ENCODE results near the gene SYDE1.

SYDE1 gene

DNA sequence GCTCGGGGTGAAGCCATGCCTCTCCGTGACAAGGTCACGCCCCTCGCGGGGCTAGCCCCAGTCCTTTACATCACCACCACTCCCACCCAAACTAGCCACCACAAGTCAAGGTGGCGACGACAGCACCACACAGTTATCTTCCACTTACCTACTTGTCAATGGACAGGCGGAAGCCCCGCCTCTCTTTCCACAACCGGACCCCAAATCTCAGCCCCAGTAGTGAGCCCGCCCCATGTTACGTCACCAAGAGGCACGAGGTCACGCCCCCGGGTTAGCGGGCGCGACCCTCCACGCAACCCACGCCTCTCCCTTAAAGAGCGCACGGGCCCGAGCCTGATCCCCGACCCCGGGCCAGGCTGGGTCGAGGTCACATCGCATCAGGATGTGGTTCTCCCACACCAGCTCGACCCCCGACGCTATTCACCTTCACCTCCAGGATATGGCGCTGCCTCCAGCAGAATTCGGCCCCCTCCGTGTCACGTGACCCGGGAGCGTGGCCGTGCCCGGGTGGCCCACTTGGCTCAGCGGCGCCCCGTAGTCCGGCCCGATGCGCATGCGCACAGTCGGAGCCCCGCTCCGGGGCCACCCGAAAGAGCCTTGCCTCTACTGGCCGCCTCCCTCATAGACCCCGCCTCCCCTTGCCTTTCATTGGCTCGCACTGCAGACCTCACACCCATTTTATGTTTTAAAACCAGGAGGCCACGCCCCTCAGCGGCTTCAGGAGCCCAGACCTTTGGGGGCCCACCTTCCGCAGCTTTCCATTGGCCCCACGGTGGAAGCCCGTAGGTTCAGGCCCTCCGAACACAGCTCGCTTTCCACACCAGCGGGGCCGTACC lies 18.2 kb downstream of the SYDE1 start:
- Histone ChIP-seq H3K4me1 (ENCODE audit: control insufficient read depth, insufficient read depth, low read length, poor library complexity, severe bottlenecking) (peaks cover 4% of the 10 kb centered on the region), H3K4me3 (ENCODE audit: extremely low read depth, insufficient read depth, low read length, poor library complexity, severe bottlenecking) (peak overlapping the region; percentile 57), H3K27ac (ENCODE audit: low read depth, low read length, severe bottlenecking) (peak overlapping the region; percentile 95), H3K9me3 (ENCODE audit: control insufficient read depth, low read length) (no peaks in the 10 kb centered on the region), H3K36me3 (ENCODE audit: control insufficient read depth, insufficient read depth, low read length) (peaks cover 25% of the 10 kb centered on the region)
- 0% methylated on average over 46 to 53 of the region's 61 CpGs for WGBS, 2 experiments (ENCODE audit: insufficient coverage in 2 of 2)

DNA sequence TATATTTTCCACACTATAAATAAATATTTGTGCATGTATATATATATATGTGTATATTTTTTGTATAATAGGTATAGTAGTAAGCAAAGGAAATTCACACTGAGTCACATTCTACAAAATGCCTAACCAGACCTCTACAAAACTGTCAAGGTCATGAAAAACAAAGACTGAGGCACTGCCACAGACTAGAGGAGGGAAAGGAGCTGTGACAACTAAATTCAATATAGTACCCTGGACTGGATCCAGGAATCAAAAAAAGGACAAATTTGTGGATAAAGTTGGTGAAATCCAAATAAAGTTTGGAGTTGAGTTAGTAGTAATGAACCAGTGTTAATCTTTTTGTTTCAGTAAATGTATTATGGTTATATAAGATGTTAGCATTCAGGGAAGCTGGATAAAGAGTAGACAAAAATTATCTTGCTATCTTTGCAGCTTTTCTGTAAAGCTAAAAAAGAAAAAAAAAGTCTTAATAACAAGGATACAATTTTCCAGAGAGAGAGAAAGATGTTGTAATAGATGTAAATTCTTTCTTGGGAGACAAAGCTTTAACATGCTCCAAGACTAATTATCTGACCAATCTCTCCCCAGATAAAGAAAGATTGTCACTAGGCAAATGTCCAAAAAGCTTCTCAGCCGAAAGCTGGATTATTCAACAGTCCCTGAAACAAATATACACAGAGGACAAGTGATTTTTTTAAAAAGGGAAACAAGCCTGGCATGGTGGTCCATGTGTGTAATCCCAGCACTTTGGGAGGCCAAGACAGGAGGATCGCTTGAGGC lies 19.1 kb downstream of the SYDE1 start:
- peak overlapping the region; percentile 57 for H3K4me3 ChIP-seq (ENCODE audit: extremely low read depth, insufficient read depth, low read length, poor library complexity, severe bottlenecking)
- WGBS, 2 experiments (ENCODE audit: insufficient coverage in 2 of 2): 86 to 100% methylated on average over 1 of the region's 2 CpGs
- no peaks in the 10 kb centered on the region for H3K9me3 ChIP-seq (ENCODE audit: control insufficient read depth, low read length)
- H3K27ac ChIP-seq (ENCODE audit: low read depth, low read length, severe bottlenecking): no peak overlapping the region
- peaks cover 4% of the 10 kb centered on the region for H3K4me1 ChIP-seq (ENCODE audit: control insufficient read depth, insufficient read depth, low read length, poor library complexity, severe bottlenecking)
- H3K36me3 ChIP-seq (ENCODE audit: control insufficient read depth, insufficient read depth, low read length): peaks cover 18% of the 10 kb centered on the region

DNA sequence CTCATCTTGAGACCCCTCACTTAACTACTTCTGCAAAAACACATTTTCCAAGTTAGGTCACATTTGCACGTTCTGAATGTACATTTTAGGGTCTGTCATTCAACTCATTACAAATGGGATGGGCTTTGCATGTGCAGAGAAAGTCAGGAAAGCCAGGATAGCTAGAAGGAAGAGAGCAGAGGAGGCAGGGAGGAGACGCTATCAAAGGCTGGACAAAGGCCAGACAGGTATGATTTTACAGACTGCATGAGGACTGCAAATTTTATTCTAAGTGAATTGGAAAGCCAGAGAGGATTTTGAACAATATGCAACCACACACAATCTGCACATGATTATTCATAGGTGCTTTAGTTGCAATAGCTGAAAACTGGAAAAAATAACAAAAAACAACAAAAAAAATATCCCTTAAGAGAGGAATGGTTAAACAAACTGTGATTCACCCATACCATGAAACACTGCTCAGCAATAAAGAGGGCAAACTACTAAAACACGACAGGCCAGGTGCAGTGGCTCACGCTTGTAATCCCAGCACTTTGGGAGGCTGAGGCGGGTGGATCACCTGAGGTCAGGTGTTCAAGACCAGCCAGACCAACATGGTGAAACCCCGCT lies 21.1 kb downstream of the SYDE1 start:
- Histone ChIP-seq H3K9me3 (ENCODE audit: control insufficient read depth, low read length) (no peaks in the 10 kb centered on the region), H3K27ac (ENCODE audit: low read depth, low read length, severe bottlenecking) (no peak overlapping the region), H3K36me3 (ENCODE audit: control insufficient read depth, insufficient read depth, low read length) (no peaks in the 10 kb centered on the region), H3K4me3 (ENCODE audit: extremely low read depth, insufficient read depth, low read length, poor library complexity, severe bottlenecking) (no peak overlapping the region), H3K4me1 (ENCODE audit: control insufficient read depth, insufficient read depth, low read length, poor library complexity, severe bottlenecking) (peaks cover 4% of the 10 kb centered on the region)
- 81 to 93% methylated on average over 3 to 5 of the region's 6 CpGs for WGBS, 2 experiments (ENCODE audit: insufficient coverage in 2 of 2)

DNA sequence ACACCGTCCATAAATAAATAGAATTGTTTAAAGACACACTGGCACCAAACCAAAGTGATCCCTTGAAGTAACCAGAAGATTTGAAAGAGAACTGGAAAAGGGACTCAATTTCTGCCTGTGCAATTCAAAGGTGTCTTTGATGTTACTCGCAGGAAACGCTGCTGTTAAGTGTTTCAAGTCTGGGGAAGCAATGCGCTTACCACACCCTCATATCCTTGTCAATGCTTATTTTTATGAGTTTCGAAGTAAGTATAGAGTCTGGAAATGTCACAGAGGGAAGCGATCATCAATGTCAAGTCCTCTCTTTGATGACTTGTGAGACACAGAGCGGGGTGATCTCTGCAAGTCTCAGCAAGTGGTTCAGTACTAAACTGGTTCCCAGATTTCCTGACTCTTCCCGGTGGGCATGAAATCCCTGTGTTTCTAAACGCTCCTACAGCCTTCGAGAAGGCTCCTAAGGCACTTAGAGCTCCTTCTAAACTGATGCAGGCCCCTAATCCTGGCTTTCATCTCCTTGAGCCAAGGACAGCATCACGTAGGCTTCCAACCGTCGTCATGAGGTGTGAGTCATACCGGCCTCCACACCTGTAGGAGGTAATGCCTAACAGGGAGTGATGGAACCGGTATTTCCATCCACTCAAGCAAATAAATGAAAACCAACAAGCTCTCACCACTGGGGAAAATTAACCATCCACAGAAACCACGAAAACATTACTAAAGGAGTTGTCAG lies 22.8 kb downstream of the SYDE1 start:
- Histone ChIP-seq H3K36me3 (ENCODE audit: control insufficient read depth, insufficient read depth, low read length) (no peaks in the 10 kb centered on the region), H3K27ac (ENCODE audit: low read depth, low read length, severe bottlenecking) (no peak overlapping the region), H3K4me3 (ENCODE audit: extremely low read depth, insufficient read depth, low read length, poor library complexity, severe bottlenecking) (no peak overlapping the region), H3K9me3 (ENCODE audit: control insufficient read depth, low read length) (no peaks in the 10 kb centered on the region), H3K4me1 (ENCODE audit: control insufficient read depth, insufficient read depth, low read length, poor library complexity, severe bottlenecking) (no peaks in the 10 kb centered on the region)
- 80 to 92% methylated on average over 6 of the region's 16 CpGs for whole genome bisulfite sequencing, 2 experiments (ENCODE audit: insufficient coverage in 2 of 2)

DNA sequence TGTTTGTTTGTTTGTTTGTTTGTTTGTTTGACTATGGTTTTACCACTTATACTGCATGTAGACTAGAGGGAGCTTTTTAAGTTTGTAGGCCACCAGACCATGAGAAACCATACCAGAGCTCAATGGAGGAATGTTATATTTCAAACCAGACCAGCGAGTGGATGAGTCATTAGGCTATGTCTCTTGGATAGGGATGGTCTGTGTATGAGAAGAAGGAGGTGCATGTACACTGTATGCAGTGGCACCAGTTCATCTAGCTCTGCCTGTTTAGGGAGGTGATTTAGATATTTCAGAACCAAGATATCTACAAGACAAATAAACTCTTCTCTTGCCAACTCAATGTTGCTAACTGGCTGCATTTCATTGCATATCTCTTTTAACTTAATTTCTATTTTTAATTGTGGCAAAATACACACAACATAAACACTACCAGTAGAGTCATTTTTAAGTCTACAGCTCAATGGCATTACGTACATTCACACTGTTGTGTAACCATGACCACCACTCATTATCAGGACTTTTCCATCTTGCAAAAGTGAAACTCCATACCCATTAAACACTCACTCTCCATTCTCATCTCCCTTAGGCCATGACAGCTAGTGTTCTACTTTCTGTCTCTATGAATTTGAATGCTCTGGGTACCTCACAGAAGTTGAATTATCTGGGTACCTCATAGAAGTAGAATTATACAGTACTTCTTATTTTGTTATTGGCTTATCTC lies 29.2 kb downstream of the SYDE1 start:
- H3K27ac ChIP-seq (ENCODE audit: low read depth, low read length, severe bottlenecking): no peak overlapping the region
- WGBS, 2 experiments (ENCODE audit: insufficient coverage in 2 of 2): 71 to 80% methylated on average over 2 of the region's 2 CpGs

DNA sequence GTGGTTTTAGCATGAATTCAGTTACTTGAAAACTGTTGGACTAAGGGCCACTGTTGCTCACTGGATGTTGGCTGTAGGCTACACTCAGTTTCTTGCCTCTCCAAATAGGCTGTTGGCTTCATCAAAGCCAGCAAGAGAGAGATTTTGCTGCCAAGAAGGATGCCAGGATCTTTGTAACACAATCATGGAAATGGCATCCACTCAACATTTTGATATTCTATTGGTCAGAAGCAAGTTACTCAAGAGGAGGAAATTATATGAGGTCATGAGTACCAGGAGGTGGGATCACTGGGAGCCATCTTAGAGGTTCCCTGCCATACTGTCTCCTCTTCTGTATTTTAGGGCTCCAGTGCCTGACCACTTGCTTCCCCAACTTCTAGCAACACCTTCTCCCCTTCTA lies 30.6 kb downstream of the SYDE1 start:
- no peaks in the 10 kb centered on the region for H3K36me3 ChIP-seq (ENCODE audit: control insufficient read depth, insufficient read depth, low read length)
- no peak overlapping the region for H3K4me3 ChIP-seq (ENCODE audit: extremely low read depth, insufficient read depth, low read length, poor library complexity, severe bottlenecking)
- H3K4me1 ChIP-seq (ENCODE audit: control insufficient read depth, insufficient read depth, low read length, poor library complexity, severe bottlenecking): no peaks in the 10 kb centered on the region
- peaks cover 12% of the 10 kb centered on the region for H3K9me3 ChIP-seq (ENCODE audit: control insufficient read depth, low read length)
- no peak overlapping the region for H3K27ac ChIP-seq (ENCODE audit: low read depth, low read length, severe bottlenecking)

More for the DNA sequence above, 29.2 kb downstream of the SYDE1 start:
- no peak overlapping the region for H3K4me3 ChIP-seq (ENCODE audit: extremely low read depth, insufficient read depth, low read length, poor library complexity, severe bottlenecking)
- H3K36me3 ChIP-seq (ENCODE audit: control insufficient read depth, insufficient read depth, low read length): no peaks in the 10 kb centered on the region
- H3K4me1 ChIP-seq (ENCODE audit: control insufficient read depth, insufficient read depth, low read length, poor library complexity, severe bottlenecking): no peaks in the 10 kb centered on the region
- H3K9me3 ChIP-seq (ENCODE audit: control insufficient read depth, low read length): peaks cover 12% of the 10 kb centered on the region

DNA sequence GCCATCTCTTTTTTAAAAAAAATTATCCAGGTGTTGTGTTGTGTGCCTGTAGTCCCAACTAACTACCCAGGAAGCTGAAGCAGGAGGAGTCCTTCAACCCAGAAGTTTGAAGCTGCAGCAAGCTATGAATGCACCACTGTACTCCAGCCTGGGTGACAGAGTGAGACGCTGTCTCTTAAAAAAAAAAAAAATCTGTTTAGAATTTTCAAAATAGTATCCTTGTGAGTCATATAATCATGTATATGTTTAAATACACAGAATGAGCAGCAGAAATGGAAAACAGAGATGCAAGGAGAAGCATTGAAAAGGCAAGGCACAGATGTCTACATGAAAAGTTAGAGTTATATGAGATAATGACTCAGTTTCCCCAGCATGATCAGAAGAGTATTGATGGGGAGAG lies 31.2 kb downstream of the SYDE1 start:
- Histone ChIP-seq H3K4me3 (ENCODE audit: extremely low read depth, insufficient read depth, low read length, poor library complexity, severe bottlenecking) (no peak overlapping the region), H3K27ac (ENCODE audit: low read depth, low read length, severe bottlenecking) (no peak overlapping the region), H3K4me1 (ENCODE audit: control insufficient read depth, insufficient read depth, low read length, poor library complexity, severe bottlenecking) (no peaks in the 10 kb centered on the region), H3K9me3 (ENCODE audit: control insufficient read depth, low read length) (peaks cover 12% of the 10 kb centered on the region), H3K36me3 (ENCODE audit: control insufficient read depth, insufficient read depth, low read length) (no peaks in the 10 kb centered on the region)
- WGBS, 2 experiments (ENCODE audit: insufficient coverage in 2 of 2): no CpG with 5 or more reads among the region's 1 CpG

DNA sequence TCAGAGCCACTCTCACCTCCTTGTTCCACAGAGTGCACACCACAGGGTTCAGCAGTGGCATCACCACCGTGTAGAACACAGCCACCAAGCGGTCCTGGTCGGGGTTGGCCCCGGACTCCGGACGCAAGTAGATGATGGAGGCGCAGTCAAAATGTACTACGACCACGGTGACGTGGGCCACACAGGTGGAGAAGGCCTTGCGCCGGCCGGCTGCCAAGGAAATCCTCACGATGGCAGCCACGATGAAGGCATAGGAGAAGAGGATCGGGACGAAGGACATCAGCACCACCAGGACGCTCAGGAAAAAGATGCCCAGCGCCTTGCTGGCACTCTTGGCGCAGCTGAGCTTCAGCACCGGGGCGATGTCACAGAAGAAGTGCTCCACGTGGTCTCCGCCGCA lies 33.9 kb downstream of the SYDE1 start:
- peaks cover 12% of the 10 kb centered on the region for H3K9me3 ChIP-seq (ENCODE audit: control insufficient read depth, low read length)
- H3K4me1 ChIP-seq (ENCODE audit: control insufficient read depth, insufficient read depth, low read length, poor library complexity, severe bottlenecking): no peaks in the 10 kb centered on the region
- 91 to 92% methylated on average over 25 of the region's 25 CpGs for WGBS, 2 experiments (ENCODE audit: insufficient coverage in 2 of 2)
- H3K27ac ChIP-seq (ENCODE audit: low read depth, low read length, severe bottlenecking): no peak overlapping the region
- H3K36me3 ChIP-seq (ENCODE audit: control insufficient read depth, insufficient read depth, low read length): no peaks in the 10 kb centered on the region
- H3K4me3 ChIP-seq (ENCODE audit: extremely low read depth, insufficient read depth, low read length, poor library complexity, severe bottlenecking): no peak overlapping the region

DNA sequence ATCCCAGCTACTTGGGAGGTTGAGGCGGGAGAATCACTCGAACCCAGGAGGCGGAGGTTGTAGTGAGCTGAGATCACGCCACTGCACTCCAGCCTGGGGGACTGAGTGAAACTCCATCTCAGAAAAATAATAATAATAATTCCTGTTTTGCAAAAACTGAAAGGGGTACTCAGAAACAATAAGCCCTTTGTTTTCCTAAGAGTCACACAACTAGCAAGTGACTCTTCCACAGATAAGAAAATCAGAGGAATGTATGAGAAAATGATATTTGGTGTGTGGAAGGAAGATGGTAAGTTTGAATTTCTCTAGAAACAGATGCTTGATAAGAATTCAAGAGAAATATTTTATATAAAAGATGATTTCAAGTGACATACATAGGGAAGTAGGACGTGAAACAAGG lies 35.1 kb downstream of the SYDE1 start:
- no peak overlapping the region for H3K4me3 ChIP-seq (ENCODE audit: extremely low read depth, insufficient read depth, low read length, poor library complexity, severe bottlenecking)
- no peaks in the 10 kb centered on the region for H3K36me3 ChIP-seq (ENCODE audit: control insufficient read depth, insufficient read depth, low read length)
- no peaks in the 10 kb centered on the region for H3K4me1 ChIP-seq (ENCODE audit: control insufficient read depth, insufficient read depth, low read length, poor library complexity, severe bottlenecking)
- H3K27ac ChIP-seq (ENCODE audit: low read depth, low read length, severe bottlenecking): no peak overlapping the region
- 80% methylated on average over 2 of the region's 5 CpGs; no CpG with 5 or more reads in 1 of the 2 experiments for WGBS, 2 experiments (ENCODE audit: insufficient coverage in 2 of 2)
- H3K9me3 ChIP-seq (ENCODE audit: control insufficient read depth, low read length): peaks cover 12% of the 10 kb centered on the region

Measured in mesodermal cell (in vitro differentiated cells).